ENCODE results near the gene STH. TPM values are rescaled to one million over a fixed set of nuclear protein-coding genes. Genes with fewer than 3 reads are reported as not detected.

The STH gene
- total and polyA plus RNA-seq, 2 experiments from 2014 or later, result not detected

DNA sequence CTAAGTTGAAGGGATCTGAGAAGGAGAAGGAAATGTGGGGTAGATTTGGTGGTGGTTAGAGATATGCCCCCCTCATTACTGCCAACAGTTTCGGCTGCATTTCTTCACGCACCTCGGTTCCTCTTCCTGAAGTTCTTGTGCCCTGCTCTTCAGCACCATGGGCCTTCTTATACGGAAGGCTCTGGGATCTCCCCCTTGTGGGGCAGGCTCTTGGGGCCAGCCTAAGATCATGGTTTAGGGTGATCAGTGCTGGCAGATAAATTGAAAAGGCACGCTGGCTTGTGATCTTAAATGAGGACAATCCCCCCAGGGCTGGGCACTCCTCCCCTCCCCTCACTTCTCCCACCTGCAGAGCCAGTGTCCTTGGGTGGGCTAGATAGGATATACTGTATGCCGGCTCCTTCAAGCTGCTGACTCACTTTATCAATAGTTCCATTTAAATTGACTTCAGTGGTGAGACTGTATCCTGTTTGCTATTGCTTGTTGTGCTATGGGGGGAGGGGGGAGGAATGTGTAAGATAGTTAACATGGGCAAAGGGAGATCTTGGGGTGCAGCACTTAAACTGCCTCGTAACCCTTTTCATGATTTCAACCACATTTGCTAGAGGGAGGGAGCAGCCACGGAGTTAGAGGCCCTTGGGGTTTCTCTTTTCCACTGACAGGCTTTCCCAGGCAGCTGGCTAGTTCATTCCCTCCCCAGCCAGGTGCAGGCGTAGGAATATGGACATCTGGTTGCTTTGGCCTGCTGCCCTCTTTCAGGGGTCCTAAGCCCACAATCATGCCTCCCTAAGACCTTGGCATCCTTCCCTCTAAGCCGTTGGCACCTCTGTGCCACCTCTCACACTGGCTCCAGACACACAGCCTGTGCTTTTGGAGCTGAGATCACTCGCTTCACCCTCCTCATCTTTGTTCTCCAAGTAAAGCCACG is 28.3 kb downstream of the STH start:
- Histone ChIP-seq H3K36me3 (peaks cover 18% of the 10 kb centered on the region), H3K4me3 (no peak overlapping the region), H3K9me3 (ENCODE audit: low read depth) (no peaks in the 10 kb centered on the region), H3K27me3 (no peaks in the 10 kb centered on the region), H3K4me1 (ENCODE audit: low read depth) (no peaks in the 10 kb centered on the region), H3K27ac (peak overlapping the region; percentile 31)
- no peak for DNase-seq (ENCODE audit: low read depth in 1 of 2, low spot score in 1 of 2)
- TF ChIP-seq, protein P1, sequence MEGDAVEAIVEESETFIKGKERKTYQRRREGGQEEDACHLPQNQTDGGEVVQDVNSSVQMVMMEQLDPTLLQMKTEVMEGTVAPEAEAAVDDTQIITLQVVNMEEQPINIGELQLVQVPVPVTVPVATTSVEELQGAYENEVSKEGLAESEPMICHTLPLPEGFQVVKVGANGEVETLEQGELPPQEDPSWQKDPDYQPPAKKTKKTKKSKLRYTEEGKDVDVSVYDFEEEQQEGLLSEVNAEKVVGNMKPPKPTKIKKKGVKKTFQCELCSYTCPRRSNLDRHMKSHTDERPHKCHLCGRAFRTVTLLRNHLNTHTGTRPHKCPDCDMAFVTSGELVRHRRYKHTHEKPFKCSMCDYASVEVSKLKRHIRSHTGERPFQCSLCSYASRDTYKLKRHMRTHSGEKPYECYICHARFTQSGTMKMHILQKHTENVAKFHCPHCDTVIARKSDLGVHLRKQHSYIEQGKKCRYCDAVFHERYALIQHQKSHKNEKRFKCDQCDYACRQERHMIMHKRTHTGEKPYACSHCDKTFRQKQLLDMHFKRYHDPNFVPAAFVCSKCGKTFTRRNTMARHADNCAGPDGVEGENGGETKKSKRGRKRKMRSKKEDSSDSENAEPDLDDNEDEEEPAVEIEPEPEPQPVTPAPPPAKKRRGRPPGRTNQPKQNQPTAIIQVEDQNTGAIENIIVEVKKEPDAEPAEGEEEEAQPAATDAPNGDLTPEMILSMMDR (IDR thresholded peaks at IDR 0.05; ENCODE audit: low read depth, low read length), result no peak

DNA sequence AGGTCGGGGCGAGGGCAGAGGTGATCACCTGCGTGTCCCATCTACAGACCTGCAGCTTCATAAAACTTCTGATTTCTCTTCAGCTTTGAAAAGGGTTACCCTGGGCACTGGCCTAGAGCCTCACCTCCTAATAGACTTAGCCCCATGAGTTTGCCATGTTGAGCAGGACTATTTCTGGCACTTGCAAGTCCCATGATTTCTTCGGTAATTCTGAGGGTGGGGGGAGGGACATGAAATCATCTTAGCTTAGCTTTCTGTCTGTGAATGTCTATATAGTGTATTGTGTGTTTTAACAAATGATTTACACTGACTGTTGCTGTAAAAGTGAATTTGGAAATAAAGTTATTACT is 28.9 kb downstream of the STH start:
- Histone ChIP-seq H3K4me3 (no peak overlapping the region), H3K9me3 (ENCODE audit: low read depth) (no peaks in the 10 kb centered on the region), H3K27ac (peak overlapping the region; percentile 31), H3K27me3 (no peaks in the 10 kb centered on the region), H3K4me1 (ENCODE audit: low read depth) (no peaks in the 10 kb centered on the region), H3K36me3 (peaks cover 24% of the 10 kb centered on the region)
- TF ChIP-seq, protein P1 (IDR thresholded peaks at IDR 0.05; ENCODE audit: low read depth, low read length), result no peak
- DNase-seq (ENCODE audit: low read depth in 1 of 2, low spot score in 1 of 2), result no peak

DNA sequence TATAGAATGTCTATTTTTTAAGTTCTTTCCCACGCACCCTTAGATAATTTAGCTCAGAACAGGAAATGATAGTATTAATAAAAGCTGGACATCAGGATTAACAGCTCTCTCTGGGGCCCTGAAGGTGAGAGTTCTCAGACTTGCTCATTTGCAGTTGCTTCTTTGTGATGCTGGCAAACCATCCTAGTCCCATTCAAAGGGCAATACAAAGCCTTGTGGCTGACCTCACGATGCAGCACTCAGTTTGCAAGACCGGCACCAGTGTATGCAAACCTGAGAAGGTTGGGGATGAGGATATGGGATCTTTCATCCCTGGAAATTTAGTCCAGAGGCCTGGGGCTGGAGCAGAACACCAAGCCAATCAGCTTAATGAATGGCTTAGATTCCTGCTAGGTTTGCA is 29.3 kb downstream of the STH start:
- TF ChIP-seq, protein P1 (IDR thresholded peaks at IDR 0.05; ENCODE audit: low read depth, low read length), result no peak
- Histone ChIP-seq H3K27ac (peak overlapping the region; percentile 40), H3K27me3 (no peaks in the 10 kb centered on the region), H3K4me1 (ENCODE audit: low read depth) (no peaks in the 10 kb centered on the region), H3K9me3 (ENCODE audit: low read depth) (no peaks in the 10 kb centered on the region), H3K36me3 (peaks cover 29% of the 10 kb centered on the region), H3K4me3 (no peak overlapping the region)
- no peak for DNase-seq (ENCODE audit: low read depth in 1 of 2, low spot score in 1 of 2)

DNA sequence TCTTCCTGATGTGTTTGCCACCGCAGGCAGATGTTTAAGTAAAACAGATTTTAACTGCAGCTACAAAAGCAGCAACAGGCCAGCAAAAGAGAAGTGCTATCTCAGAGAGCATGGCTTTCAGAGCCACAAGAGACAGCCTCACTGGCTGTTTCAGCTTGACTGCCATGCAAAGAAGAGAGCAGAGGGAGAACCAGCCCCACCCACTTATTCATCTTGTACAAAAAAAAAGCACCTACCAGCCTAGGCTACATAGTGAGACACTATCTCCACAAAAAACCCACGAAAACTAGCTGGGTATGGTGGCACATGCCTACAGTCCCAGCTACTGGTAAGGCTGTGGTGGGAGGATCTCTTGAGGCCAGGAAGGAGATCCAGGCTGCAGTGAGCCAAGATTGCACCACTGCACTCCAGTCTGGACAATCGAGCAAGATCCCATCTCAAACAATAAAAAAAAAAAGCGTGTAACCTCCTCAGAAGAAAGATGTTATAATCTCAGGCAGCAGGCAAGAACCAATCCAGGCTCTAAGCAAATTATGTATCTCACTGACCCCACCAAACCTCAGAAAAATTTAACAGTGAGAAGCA is 30.0 kb downstream of the STH start:
- no peaks in the 10 kb centered on the region for H3K9me3 ChIP-seq (ENCODE audit: low read depth)

DNA sequence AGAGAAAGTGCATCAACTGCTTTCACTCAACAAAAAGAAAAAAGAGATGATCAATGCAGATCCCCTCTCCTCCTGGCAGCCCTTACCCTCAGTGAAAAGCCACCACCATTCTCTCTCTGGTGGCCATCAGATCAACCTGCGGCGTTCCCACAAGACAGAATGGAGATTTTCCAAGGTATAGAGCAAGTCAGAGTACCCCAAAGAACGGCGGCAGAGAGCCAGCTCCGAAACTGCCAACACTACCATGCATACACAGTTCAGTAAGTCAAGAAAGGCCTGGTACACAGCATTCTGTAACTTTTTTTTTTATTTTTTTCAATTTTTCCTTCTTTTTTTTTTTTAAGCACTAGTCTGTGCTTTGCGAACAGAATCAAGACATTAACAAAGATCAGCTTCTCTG is 30.6 kb downstream of the STH start:
- Histone ChIP-seq H3K9me3 (ENCODE audit: low read depth) (no peaks in the 10 kb centered on the region), H3K4me1 (ENCODE audit: low read depth) (no peaks in the 10 kb centered on the region), H3K27me3 (no peaks in the 10 kb centered on the region), H3K4me3 (no peak overlapping the region), H3K27ac (peak overlapping the region; percentile 43), H3K36me3 (peaks cover 41% of the 10 kb centered on the region)
- DNase-seq (ENCODE audit: low read depth in 1 of 2, low spot score in 1 of 2), result no peak
- TF ChIP-seq, protein P1 (IDR thresholded peaks at IDR 0.05; ENCODE audit: low read depth, low read length), result no peak

More for the DNA sequence above, 30.0 kb downstream of the STH start:
- Histone ChIP-seq H3K27ac (peak overlapping the region; percentile 43), H3K4me3 (no peak overlapping the region), H3K36me3 (peaks cover 36% of the 10 kb centered on the region), H3K27me3 (no peaks in the 10 kb centered on the region), H3K4me1 (ENCODE audit: low read depth) (no peaks in the 10 kb centered on the region)
- no peak for DNase-seq (ENCODE audit: low read depth in 1 of 2, low spot score in 1 of 2)
- TF ChIP-seq, protein P1 (IDR thresholded peaks at IDR 0.05; ENCODE audit: low read depth, low read length), result no peak
